Mesendoderm (in vitro differentiated cells): ENCODE data around the gene LRRC8D.
A peak's percentile ranks its signal among the peaks of the same experiment; 100 is the strongest.

Experiments used
- DNase-seq: peaks from one replicate; pipeline ENCODE4 v3.0.0; 2013
- H2AK5ac ChIP-seq: 2 replicates; pipeline ENCODE4 v1.6.1; 2013; ENCODE audit warnings: low read length, inconsistent platforms
- H2BK120ac ChIP-seq: 2 replicates; pipeline ENCODE4 v1.6.1; 2013; ENCODE audit warnings: low read depth, mild to moderate bottlenecking, low read length, moderate library complexity, mixed read lengths
- H2BK15ac ChIP-seq: replicated peaks from 2 replicates; pipeline ENCODE4 v1.6.1; 2013; ENCODE audit warnings: low read depth, mild to moderate bottlenecking, moderate library complexity
- H2BK5ac ChIP-seq: 2 replicates; pipeline ENCODE4 v1.6.1; 2013; ENCODE audit warnings: low read length, inconsistent platforms
- H3K18ac ChIP-seq: 2 replicates; pipeline ENCODE4 v1.6.1; 2013; ENCODE audit warnings: mild to moderate bottlenecking, low read length, mixed read lengths
- H3K23ac ChIP-seq: one replicate; pipeline ENCODE4 v1.6.1; 2013; ENCODE audit warnings: low read length
- H3K27ac ChIP-seq: 2 replicates; pipeline ENCODE4 v1.5.1; 2013; ENCODE audit warnings: low read depth, mild to moderate bottlenecking, inconsistent platforms, low read length, moderate library complexity
- H3K27me3 ChIP-seq: 2 replicates; pipeline ENCODE4 v1.6.1; 2013; ENCODE audit warnings: low read length, control low read depth, mild to moderate bottlenecking, inconsistent platforms; ENCODE audit not compliant: insufficient read depth, poor library complexity
- H3K36me3 ChIP-seq: 2 replicates; pipeline ENCODE4 v1.6.1; 2013; ENCODE audit warnings: low read length, inconsistent platforms; ENCODE audit not compliant: control insufficient read depth, insufficient read depth
- H3K4ac ChIP-seq: one replicate; pipeline ENCODE4 v1.6.1; 2013; ENCODE audit warnings: low read depth, mild to moderate bottlenecking, low read length, moderate library complexity
- H3K4me1 ChIP-seq: 2 replicates; pipeline ENCODE4 v1.6.1; 2013; ENCODE audit warnings: low read depth, low read length, inconsistent platforms; ENCODE audit not compliant: control insufficient read depth
- H3K4me2 ChIP-seq: 2 replicates; pipeline ENCODE4 v1.6.1; 2013; ENCODE audit warnings: low read length
- H3K4me3 ChIP-seq: 2 replicates; pipeline ENCODE4 v1.5.1; 2013; ENCODE audit warnings: mild to moderate bottlenecking, low read length
- H3K56ac ChIP-seq: one replicate; pipeline ENCODE4 v1.6.1; 2013; ENCODE audit warnings: low read length
- H3K79me1 ChIP-seq: 2 replicates; pipeline ENCODE4 v1.6.1; 2013; ENCODE audit warnings: low read length, inconsistent platforms
- H3K79me2 ChIP-seq: 2 replicates; pipeline ENCODE4 v1.6.1; 2013; ENCODE audit warnings: mild to moderate bottlenecking, low read length; ENCODE audit not compliant: control insufficient read depth, insufficient read depth
- H3K9ac ChIP-seq: 2 replicates; pipeline ENCODE4 v1.6.1; 2013; ENCODE audit warnings: low read length, inconsistent platforms
- H4K5ac ChIP-seq: one replicate; pipeline ENCODE4 v1.6.1; 2013; ENCODE audit warnings: low read length
- H4K8ac ChIP-seq: one replicate; pipeline ENCODE4 v1.6.1; 2013; ENCODE audit warnings: low read depth, mild to moderate bottlenecking, control low read depth, low read length, moderate library complexity
- WGBS: extraction: QIAGEN DNeasy Blood & Tissue Kit; methylation state at CpG from one replicate; pipeline ENCODE4 v1.1.7; 2013; ENCODE audit warnings: low lambda C conversion rate, missing lambda C conversion rate; ENCODE audit not compliant: insufficient coverage; ENCODE audit errors: extremely low coverage; 5-methylcytosine and 5-hydroxymethylcytosine counted together

Gene LRRC8D

DNA sequence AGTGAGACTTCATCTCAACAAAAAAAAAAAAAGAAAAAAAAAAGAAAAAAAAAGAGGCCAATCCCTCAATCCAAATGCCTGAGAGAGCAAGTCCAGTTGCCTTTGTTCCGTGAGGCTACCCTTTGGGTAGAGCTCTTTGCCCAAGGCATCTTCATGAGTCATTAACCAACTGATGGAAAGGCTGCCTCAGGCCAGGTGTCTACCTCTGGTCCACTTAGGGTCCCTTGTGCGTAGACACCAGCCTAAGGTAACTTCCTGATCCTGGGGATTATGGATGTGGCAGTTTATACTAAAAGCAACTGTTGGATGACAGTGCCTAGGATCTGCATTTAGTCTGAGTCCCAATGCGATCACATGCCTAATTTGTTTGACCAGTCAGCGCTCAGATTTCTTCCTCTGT, 153.4 kb downstream of the LRRC8D start:
- peak; percentile 27 for DNase-seq
- H3K4me2 ChIP-seq = no peak overlapping the region
- peak overlapping the region; percentile 96 for H3K4ac ChIP-seq
- no peak overlapping the region for H4K8ac ChIP-seq
- H2BK120ac ChIP-seq = no peak overlapping the region
- H3K18ac ChIP-seq = peak overlapping the region; percentile 94
- H4K5ac ChIP-seq = no peak overlapping the region
- no peak overlapping the region for H3K9ac ChIP-seq
- H3K23ac ChIP-seq = no peak overlapping the region
- no peak overlapping the region for H2BK15ac ChIP-seq
- peak overlapping the region; percentile 50 for H3K56ac ChIP-seq
- H3K27ac ChIP-seq = no peak overlapping the region
- no peaks in the 10 kb centered on the region for H3K79me1 ChIP-seq
- H3K36me3 ChIP-seq = no peaks in the 10 kb centered on the region
- H3K4me1 ChIP-seq = peaks cover 6% of the 10 kb centered on the region
- WGBS = no CpG with 5 or more reads among the region's 4 CpGs
- no peak overlapping the region for H2BK5ac ChIP-seq
- H3K79me2 ChIP-seq = no peaks in the 10 kb centered on the region
- H3K27me3 ChIP-seq = no peaks in the 10 kb centered on the region
- H2AK5ac ChIP-seq = peak overlapping the region; percentile 76
- no peak overlapping the region for H3K4me3 ChIP-seq

DNA sequence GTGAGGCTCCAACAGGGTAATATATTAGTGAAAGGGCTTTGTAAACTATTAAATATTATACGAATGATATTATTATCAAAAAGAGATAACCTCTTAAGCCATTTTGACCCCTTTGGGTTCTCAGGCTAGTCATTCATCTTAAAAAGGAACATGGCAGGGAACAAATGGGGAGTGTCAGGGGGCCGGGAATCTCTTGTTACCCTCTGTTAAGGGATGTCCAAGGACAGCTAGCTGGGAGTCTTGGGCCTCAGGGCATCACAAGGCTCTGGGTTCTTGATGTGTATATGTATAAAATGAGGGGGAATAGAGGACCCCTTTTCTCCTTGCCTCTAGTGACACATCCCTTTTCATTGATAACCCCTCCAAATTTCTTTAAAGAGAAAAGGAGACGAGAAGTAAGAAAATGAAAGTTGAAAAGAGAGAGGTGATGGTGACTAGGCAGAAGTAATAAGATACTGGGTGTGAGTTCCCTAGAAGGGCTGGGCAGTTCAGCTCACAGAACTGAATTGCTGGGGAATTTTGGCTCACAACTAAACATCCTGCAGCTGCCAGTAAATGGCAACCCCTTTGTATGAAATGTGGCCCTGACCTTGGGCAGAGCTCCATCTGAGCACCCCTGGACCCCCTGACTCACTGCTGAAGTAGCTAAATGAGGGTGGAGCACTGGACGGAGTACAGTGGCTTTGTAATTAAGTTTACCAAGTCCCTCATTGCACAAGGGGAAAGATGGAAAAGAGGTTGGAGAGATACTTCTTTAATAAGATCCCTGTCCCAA, 154.1 kb downstream of the LRRC8D start:
- no peak overlapping the region for H3K4me2 ChIP-seq
- no peak overlapping the region for H2BK120ac ChIP-seq
- H3K36me3 ChIP-seq = no peaks in the 10 kb centered on the region
- H2BK15ac ChIP-seq = no peak overlapping the region
- H3K18ac ChIP-seq = peak overlapping the region; percentile 14
- no peaks in the 10 kb centered on the region for H3K27me3 ChIP-seq
- H4K5ac ChIP-seq = no peak overlapping the region
- no peak overlapping the region for H3K4me3 ChIP-seq
- no peaks in the 10 kb centered on the region for H3K79me1 ChIP-seq
- DNase-seq = no peak
- no peak overlapping the region for H3K27ac ChIP-seq
- H4K8ac ChIP-seq = no peak overlapping the region
- H3K4ac ChIP-seq = no peak overlapping the region
- no peaks in the 10 kb centered on the region for H3K79me2 ChIP-seq
- no CpG with 5 or more reads among the region's 4 CpGs for WGBS
- no peak overlapping the region for H3K23ac ChIP-seq
- H2AK5ac ChIP-seq = no peak overlapping the region
- peaks cover 6% of the 10 kb centered on the region for H3K4me1 ChIP-seq
- H2BK5ac ChIP-seq = no peak overlapping the region
- no peak overlapping the region for H3K9ac ChIP-seq
- no peak overlapping the region for H3K56ac ChIP-seq

DNA sequence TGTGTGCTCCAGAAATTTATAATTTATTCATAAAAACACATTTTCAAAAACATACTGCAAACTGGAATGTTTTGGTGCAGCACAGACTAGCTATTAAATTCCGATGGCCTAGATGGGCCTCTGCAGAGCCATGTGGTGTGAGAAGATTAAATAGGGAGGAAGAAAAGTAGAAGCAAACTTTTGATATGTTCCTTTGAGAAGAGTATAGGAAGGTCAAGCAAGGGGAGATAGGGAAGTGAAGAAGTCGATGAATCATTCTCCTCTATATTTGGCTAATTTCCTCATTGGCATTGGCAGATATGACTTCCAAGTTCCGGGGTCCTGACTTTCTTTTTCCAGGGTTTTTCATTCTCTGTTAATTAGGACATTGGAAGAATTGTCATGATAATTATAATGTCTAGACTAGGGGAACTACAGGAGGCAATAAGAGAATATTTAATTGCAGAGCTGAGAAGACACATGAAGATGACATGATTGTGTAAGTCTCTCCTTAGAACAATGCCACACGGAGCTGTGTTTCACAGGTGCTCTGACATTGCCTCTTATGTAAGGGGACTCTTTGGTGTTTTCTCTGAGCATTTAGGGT, 154.8 kb downstream of the LRRC8D start:
- Histone ChIP-seq H4K5ac (no peak overlapping the region), H3K27ac (no peak overlapping the region), H2BK5ac (no peak overlapping the region), H3K27me3 (no peaks in the 10 kb centered on the region), H3K4ac (no peak overlapping the region), H3K4me3 (no peak overlapping the region), H2AK5ac (no peak overlapping the region), H3K56ac (no peak overlapping the region), H3K36me3 (no peaks in the 10 kb centered on the region), H2BK15ac (no peak overlapping the region), H3K4me2 (no peak overlapping the region), H3K79me2 (no peaks in the 10 kb centered on the region), H2BK120ac (no peak overlapping the region), H3K79me1 (no peaks in the 10 kb centered on the region), H3K23ac (no peak overlapping the region), H3K18ac (no peak overlapping the region), H3K9ac (no peak overlapping the region), H3K4me1 (peaks cover 6% of the 10 kb centered on the region), H4K8ac (no peak overlapping the region)
- no peak for DNase-seq
- no CpG with 5 or more reads among the region's 4 CpGs for WGBS

DNA sequence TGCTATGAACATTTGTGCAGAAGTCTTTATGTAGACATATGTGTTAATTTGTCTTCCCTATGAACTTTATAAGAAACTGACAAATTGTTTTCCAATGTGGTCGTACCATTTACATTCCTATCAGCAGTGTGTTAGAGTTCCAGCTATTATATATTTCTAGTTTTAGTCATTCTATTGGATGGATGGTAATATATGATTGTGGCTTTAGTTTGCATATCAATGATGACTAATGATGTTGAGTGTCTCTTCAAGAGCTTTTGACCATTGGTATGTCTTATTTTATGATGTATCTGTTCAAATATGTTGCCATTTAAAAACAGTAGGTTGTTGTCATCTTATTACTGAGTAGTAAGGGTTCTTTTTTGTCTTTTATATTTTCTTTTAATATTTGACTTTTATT, 157.9 kb downstream of the LRRC8D start:
- H4K5ac ChIP-seq = no peak overlapping the region
- H3K9ac ChIP-seq = no peak overlapping the region
- H3K79me1 ChIP-seq = no peaks in the 10 kb centered on the region
- H3K56ac ChIP-seq = no peak overlapping the region
- H3K27ac ChIP-seq = no peak overlapping the region
- no peak for DNase-seq
- H3K27me3 ChIP-seq = no peaks in the 10 kb centered on the region
- no peak overlapping the region for H4K8ac ChIP-seq
- H2BK120ac ChIP-seq = no peak overlapping the region
- peaks cover 3% of the 10 kb centered on the region for H3K4me1 ChIP-seq
- no peak overlapping the region for H3K4me3 ChIP-seq
- H2BK15ac ChIP-seq = no peak overlapping the region
- H2AK5ac ChIP-seq = no peak overlapping the region
- no peak overlapping the region for H3K4me2 ChIP-seq
- no peaks in the 10 kb centered on the region for H3K79me2 ChIP-seq
- no peak overlapping the region for H3K4ac ChIP-seq
- H3K18ac ChIP-seq = no peak overlapping the region
- no CpG with 5 or more reads among the region's 1 CpG for WGBS
- no peaks in the 10 kb centered on the region for H3K36me3 ChIP-seq
- no peak overlapping the region for H2BK5ac ChIP-seq
- no peak overlapping the region for H3K23ac ChIP-seq

DNA sequence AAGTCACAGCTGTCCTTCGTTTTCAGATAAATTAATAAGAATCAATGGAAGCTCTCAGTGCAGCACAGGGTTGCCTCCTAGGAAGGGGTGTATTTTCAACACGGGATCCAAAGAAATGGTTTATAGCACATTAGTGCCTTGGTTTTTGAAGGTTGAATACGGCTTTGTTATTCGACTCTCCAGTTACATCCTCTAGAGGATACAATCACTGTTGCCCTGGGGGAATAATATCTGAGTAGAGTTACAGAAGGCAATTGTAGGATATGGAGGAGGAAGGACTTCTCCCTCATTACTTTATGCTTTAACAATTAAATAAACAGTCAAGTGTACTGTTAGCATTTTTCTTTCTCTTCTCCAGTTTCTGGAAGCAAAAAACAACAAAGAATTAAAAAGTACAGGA, 159.8 kb downstream of the LRRC8D start:
- Histone ChIP-seq H2BK120ac (no peak overlapping the region), H3K23ac (no peak overlapping the region), H3K9ac (no peak overlapping the region), H4K8ac (no peak overlapping the region), H3K4me1 (no peaks in the 10 kb centered on the region), H3K79me1 (no peaks in the 10 kb centered on the region), H3K27me3 (no peaks in the 10 kb centered on the region), H3K36me3 (no peaks in the 10 kb centered on the region), H3K4me2 (no peak overlapping the region), H2BK15ac (no peak overlapping the region), H3K79me2 (no peaks in the 10 kb centered on the region), H3K4me3 (no peak overlapping the region), H2AK5ac (no peak overlapping the region), H4K5ac (no peak overlapping the region), H3K56ac (no peak overlapping the region), H2BK5ac (no peak overlapping the region), H3K4ac (no peak overlapping the region), H3K27ac (no peak overlapping the region), H3K18ac (no peak overlapping the region)
- WGBS = no CpG with 5 or more reads among the region's 4 CpGs
- DNase-seq = no peak
